IPS-15b (cell line): ENCODE data around the gene MAP4K4.

Experiments used
- H3K27me3 ChIP-seq: one replicate; pipeline ENCODE4 v1.6.1; 2013; ENCODE audit warnings: low read length; ENCODE audit not compliant: control insufficient read depth, insufficient read depth
- H3K36me3 ChIP-seq: one replicate; pipeline ENCODE4 v1.6.1; 2013; ENCODE audit warnings: low read length; ENCODE audit not compliant: control insufficient read depth, insufficient read depth
- H3K4me1 ChIP-seq: one replicate; pipeline ENCODE4 v1.6.1; 2013; ENCODE audit warnings: mild to moderate bottlenecking, low read length; ENCODE audit not compliant: control insufficient read depth, insufficient read depth
- H3K4me3 ChIP-seq: one replicate; pipeline ENCODE4 v1.5.1; 2013; ENCODE audit warnings: low read depth, low read length
- H3K9ac ChIP-seq: one replicate; pipeline ENCODE4 v1.6.1; 2013; ENCODE audit warnings: low read depth, mild to moderate bottlenecking, low read length
- H3K9me3 ChIP-seq: one replicate; pipeline ENCODE4 v1.6.1; 2013; ENCODE audit warnings: mild to moderate bottlenecking, low read length; ENCODE audit not compliant: control insufficient read depth, insufficient read depth

The MAP4K4 gene

GRCh38 chr2:101830146-101830545 lies 132.6 kb downstream of the MAP4K4 start:
- peaks cover 18% of the 10 kb centered on the region for H3K36me3 ChIP-seq
- no peak overlapping the region for H3K4me3 ChIP-seq
- no peaks in the 10 kb centered on the region for H3K27me3 ChIP-seq
- H3K9me3 ChIP-seq = no peaks in the 10 kb centered on the region
- peaks cover 3% of the 10 kb centered on the region for H3K4me1 ChIP-seq
- no peak overlapping the region for H3K9ac ChIP-seq

- no peak overlapping the region for H3K9ac ChIP-seq
- H3K27me3 ChIP-seq = no peaks in the 10 kb centered on the region
- H3K9me3 ChIP-seq = no peaks in the 10 kb centered on the region
- H3K36me3 ChIP-seq = peaks cover 18% of the 10 kb centered on the region
- H3K4me1 ChIP-seq = peaks cover 3% of the 10 kb centered on the region
- no peak overlapping the region for H3K4me3 ChIP-seq
Measured at GRCh38 chr2:101830555-101830954, 133.0 kb downstream of the MAP4K4 start.

GRCh38 chr2:101831351-101831865 lies 133.9 kb downstream of the MAP4K4 start:
- Histone ChIP-seq H3K4me3 (no peak overlapping the region), H3K27me3 (no peaks in the 10 kb centered on the region), H3K9me3 (no peaks in the 10 kb centered on the region), H3K9ac (no peak overlapping the region), H3K36me3 (peaks cover 18% of the 10 kb centered on the region), H3K4me1 (peaks cover 3% of the 10 kb centered on the region)

- Histone ChIP-seq H3K9ac (no peak overlapping the region), H3K9me3 (no peaks in the 10 kb centered on the region), H3K4me3 (no peak overlapping the region), H3K36me3 (peaks cover 18% of the 10 kb centered on the region), H3K4me1 (peaks cover 3% of the 10 kb centered on the region), H3K27me3 (no peaks in the 10 kb centered on the region)
Measured at GRCh38 chr2:101832114-101832513, 134.6 kb downstream of the MAP4K4 start.

- Histone ChIP-seq H3K4me3 (no peak overlapping the region), H3K9ac (no peak overlapping the region), H3K4me1 (peaks cover 3% of the 10 kb centered on the region), H3K9me3 (no peaks in the 10 kb centered on the region), H3K36me3 (peaks cover 13% of the 10 kb centered on the region), H3K27me3 (no peaks in the 10 kb centered on the region)
Measured at GRCh38 chr2:101833890-101834523, 136.5 kb downstream of the MAP4K4 start.

GRCh38 chr2:101837354-101837753 lies 139.8 kb downstream of the MAP4K4 start:
- H3K4me1 ChIP-seq = peaks cover 3% of the 10 kb centered on the region
- no peak overlapping the region for H3K4me3 ChIP-seq
- H3K9me3 ChIP-seq = no peaks in the 10 kb centered on the region
- no peaks in the 10 kb centered on the region for H3K36me3 ChIP-seq
- no peaks in the 10 kb centered on the region for H3K27me3 ChIP-seq
- no peak overlapping the region for H3K9ac ChIP-seq

GRCh38 chr2:101841679-101842327 lies 144.3 kb downstream of the MAP4K4 start:
- Histone ChIP-seq H3K9me3 (no peaks in the 10 kb centered on the region), H3K36me3 (peaks cover 7% of the 10 kb centered on the region), H3K4me3 (no peak overlapping the region), H3K9ac (no peak overlapping the region), H3K27me3 (no peaks in the 10 kb centered on the region), H3K4me1 (no peaks in the 10 kb centered on the region)

GRCh38 chr2:101842471-101842870 lies 145.0 kb downstream of the MAP4K4 start:
- H3K36me3 ChIP-seq = peaks cover 7% of the 10 kb centered on the region
- H3K9ac ChIP-seq = no peak overlapping the region

DNA sequence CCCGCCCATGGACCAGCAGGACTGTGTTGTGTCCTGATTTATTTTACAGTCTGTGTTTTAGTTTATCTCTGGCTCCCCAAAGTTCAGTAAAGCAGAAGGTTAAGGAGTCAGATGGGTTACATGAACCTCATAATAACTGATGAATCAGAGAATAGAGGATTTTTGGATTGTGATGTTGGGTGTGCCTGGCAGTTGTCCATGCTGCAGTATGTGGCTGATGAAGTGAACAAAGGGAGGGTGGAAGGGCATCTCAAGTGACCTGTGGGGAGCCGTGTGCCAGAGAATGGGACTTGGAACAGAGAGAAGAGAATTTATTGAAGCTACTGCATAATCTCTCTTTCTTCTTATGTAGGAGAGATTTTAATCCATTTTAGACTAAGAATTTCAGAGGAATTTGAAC lies 145.5 kb downstream of the MAP4K4 start:
- H3K27me3 ChIP-seq = no peaks in the 10 kb centered on the region
- H3K4me1 ChIP-seq = no peaks in the 10 kb centered on the region
- no peak overlapping the region for H3K9ac ChIP-seq
- no peaks in the 10 kb centered on the region for H3K9me3 ChIP-seq
- H3K36me3 ChIP-seq = peaks cover 7% of the 10 kb centered on the region
- H3K4me3 ChIP-seq = no peak overlapping the region

More at GRCh38 chr2:101842471-101842870, 145.0 kb downstream of the MAP4K4 start:
- Histone ChIP-seq H3K4me3 (no peak overlapping the region), H3K4me1 (no peaks in the 10 kb centered on the region), H3K27me3 (no peaks in the 10 kb centered on the region), H3K9me3 (no peaks in the 10 kb centered on the region)

DNA sequence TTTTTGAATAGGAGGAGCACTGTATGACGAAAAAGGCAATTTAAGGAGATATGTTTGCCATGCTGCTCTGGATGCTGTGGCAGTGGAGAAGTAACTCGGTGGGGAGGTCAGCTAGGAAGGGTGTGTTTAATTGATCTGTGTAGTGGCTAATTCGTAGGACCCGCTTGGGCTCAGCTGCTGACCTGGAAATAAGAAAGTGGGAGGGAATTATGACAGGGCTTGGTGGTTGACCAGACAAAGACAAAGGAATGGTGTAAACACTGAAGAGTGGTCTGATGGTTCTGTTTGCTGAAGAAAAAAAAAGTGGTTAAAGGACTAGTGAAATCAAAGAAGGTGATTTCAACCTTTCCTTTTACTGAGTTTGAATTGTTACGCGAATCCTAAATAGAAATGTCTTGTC lies 146.0 kb downstream of the MAP4K4 start:
- H3K36me3 ChIP-seq = peaks cover 7% of the 10 kb centered on the region
- H3K9me3 ChIP-seq = no peaks in the 10 kb centered on the region
- H3K4me1 ChIP-seq = no peaks in the 10 kb centered on the region
- H3K27me3 ChIP-seq = no peaks in the 10 kb centered on the region
- no peak overlapping the region for H3K9ac ChIP-seq
- no peak overlapping the region for H3K4me3 ChIP-seq

DNA sequence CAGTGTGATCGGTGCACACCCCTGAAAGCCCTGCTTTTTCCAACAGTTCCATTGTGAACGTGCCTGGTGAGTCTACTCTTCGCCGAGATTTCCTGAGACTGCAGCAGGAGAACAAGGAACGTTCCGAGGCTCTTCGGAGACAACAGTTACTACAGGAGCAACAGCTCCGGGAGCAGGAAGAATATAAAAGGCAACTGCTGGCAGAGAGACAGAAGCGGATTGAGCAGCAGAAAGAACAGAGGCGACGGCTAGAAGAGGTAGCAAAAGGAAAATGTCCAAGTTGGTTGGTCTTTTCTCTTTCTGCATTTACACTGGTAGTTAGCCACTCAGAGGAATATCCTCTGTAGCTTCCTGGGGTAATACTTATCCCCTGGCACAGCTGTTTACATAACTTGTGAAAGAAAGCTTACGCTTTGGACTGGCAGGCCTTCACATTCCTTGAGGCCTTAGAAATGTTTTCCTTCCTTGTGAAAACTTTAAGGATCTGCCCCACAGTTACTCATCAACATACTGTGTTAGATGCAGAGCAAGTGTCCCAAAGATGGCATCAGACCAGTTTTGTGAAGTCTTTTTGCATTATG lies 146.6 kb downstream of the MAP4K4 start:
- Histone ChIP-seq H3K9ac (no peak overlapping the region), H3K4me3 (no peak overlapping the region), H3K36me3 (peaks cover 7% of the 10 kb centered on the region), H3K27me3 (no peaks in the 10 kb centered on the region), H3K4me1 (no peaks in the 10 kb centered on the region), H3K9me3 (no peaks in the 10 kb centered on the region)

GRCh38 chr2:101846973-101847372 lies 149.5 kb downstream of the MAP4K4 start:
- Histone ChIP-seq H3K36me3 (peaks cover 7% of the 10 kb centered on the region), H3K9ac (no peak overlapping the region), H3K9me3 (no peaks in the 10 kb centered on the region), H3K4me3 (no peak overlapping the region), H3K27me3 (no peaks in the 10 kb centered on the region), H3K4me1 (no peaks in the 10 kb centered on the region)
